Epithelial cell of esophagus (primary cell): Measurements from ENCODE around the gene TMCO6.
A peak's percentile ranks its signal among the peaks of the same experiment; 100 is the strongest.
"Not testable (repeated sequence)": the region's sequence is repeated elsewhere in the genome, so short reads cannot be mapped to it uniquely, and the experiment has no call there.

ENCODE experiments used
- DNase-seq: peaks from one replicate; pipeline ENCODE4 v3.0.0; 2010; ENCODE audit warnings: low read depth
- H3K4me3 ChIP-seq: 2 replicates; pipeline ENCODE4 v1.5.1; 2011; ENCODE audit warnings: mild to moderate bottlenecking, low read length, control low read depth
- TF ChIP-seq, protein P1 (sequence below): IDR thresholded peaks from 2 replicates; pipeline ENCODE4 v1.5.1; 2011; ENCODE audit warnings: low read depth, mild to moderate bottlenecking, low read length, control low read depth, inconsistent platforms; ENCODE audit not compliant: insufficient read depth; ENCODE audit errors: missing control alignments

TMCO6 gene

DNA sequence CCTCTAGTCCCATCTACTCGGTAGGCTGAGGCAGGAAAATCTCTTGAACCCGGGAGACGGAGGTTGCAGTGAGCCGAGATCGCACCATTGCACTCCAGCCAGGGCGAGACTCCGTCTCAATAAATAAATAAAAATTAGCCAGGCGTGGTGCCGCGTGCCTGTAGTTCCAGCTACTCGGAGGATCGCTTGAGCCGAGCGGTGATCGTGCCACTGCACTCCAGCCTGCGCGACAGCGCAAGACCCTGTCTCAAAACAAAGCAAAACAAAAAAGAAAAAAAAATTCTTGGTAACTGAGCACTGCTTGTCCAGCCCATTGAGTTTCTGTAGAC lies 24.7 kb downstream of the TMCO6 start:
- DNase-seq: no peak
- peak overlapping the region; percentile 96 for H3K4me3 ChIP-seq
- TF ChIP-seq, protein P1, sequence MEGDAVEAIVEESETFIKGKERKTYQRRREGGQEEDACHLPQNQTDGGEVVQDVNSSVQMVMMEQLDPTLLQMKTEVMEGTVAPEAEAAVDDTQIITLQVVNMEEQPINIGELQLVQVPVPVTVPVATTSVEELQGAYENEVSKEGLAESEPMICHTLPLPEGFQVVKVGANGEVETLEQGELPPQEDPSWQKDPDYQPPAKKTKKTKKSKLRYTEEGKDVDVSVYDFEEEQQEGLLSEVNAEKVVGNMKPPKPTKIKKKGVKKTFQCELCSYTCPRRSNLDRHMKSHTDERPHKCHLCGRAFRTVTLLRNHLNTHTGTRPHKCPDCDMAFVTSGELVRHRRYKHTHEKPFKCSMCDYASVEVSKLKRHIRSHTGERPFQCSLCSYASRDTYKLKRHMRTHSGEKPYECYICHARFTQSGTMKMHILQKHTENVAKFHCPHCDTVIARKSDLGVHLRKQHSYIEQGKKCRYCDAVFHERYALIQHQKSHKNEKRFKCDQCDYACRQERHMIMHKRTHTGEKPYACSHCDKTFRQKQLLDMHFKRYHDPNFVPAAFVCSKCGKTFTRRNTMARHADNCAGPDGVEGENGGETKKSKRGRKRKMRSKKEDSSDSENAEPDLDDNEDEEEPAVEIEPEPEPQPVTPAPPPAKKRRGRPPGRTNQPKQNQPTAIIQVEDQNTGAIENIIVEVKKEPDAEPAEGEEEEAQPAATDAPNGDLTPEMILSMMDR: no peak

DNA sequence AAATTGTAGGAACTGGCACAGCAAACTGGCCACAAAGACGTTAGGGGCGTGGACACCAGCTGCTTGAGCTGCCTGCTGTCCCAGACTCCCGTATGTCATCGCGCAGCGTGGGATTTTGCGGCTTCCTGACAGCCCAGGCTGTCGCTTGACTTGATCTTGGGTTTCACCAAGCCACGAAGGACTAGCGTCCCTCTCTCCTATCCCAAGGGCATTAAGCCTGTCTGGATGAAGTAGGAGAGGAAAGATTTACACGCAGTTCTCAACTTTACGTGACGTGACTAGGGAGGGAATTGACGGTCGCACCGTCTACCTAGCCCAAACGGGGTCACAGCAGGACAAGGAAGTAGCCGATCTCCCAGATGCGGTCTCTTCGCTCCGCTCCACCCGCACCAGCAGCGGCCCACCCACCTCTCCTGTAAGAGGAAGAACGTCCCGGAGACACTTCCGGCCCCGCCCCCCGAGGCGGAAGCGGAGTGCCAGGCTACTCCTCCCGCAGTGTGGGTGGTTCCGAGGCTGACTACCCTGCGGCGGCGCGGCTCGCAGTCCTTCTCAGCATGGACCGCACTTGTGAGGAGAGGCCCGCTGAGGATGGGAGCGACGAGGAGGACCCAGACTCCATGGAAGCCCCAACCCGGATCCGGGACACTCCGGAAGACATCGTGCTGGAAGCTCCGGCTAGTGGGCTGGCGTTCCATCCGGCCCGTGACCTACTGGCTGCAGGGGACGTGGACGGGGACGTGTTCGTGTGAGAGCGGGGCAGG lies 25.3 kb downstream of the TMCO6 start, which contains the start of gene WDR55:
Gene WDR55 (plus strand): TSS at position 546 of the 761 bp plus-strand sequence. CDS start 9 bp downstream, at position 555.
- peak within 1 kb of the TSS; percentile 96 for H3K4me3 ChIP-seq
- DNase-seq: peak; percentile 96
- TF ChIP-seq, protein P1: no peak

DNA sequence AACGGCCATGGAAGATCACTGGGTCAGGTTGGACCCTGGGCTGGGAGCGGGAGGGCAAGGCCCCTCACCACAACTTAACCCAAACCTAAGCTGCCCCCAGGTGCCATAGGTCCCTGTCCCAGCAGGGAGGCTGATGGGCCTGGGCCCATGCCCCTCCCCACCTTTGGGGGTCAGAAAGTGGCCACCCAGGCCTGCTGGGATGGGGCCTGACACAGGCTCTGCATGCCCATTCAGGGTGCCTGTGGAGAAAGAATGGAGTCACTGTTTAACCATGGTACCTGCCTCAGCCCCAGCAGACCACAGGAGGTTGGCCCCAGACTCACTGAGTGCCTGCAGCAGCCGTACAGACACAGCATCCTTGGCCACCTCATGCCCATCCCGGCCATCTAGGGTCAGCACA lies 31.8 kb downstream of the TMCO6 start:
- H3K4me3 ChIP-seq, DNase-seq: not testable (repeated sequence)

DNA sequence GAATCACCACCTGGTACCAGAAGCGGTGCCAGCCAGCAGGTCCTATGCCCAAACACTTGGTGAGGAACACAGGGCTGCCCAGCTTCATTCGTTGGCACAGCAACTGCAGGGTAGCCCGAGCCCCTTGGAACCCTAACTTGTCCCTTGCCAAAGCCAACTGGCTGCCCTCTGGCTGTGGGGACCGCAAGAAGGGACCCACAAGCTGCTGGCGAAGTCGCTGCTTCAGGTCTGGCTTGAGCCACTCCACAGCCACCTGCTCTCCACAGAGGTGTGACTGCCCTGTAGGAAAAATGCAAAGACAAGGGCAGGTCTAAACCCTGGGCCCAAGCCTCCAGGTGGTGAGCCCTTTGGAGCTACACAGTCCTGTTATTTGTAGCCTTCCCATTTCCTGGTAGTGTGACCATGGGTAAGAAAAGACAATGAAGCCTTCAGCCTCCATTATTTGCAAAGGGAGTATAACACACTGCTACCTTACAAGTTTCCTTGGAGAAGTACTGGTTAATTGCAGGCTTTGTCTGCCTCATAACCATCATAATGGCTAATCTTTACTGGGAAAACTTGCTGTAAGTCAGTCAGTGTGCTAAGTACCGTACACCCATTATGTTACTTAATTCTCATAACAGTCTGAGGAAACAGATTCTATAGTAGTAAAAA lies 32.3 kb downstream of the TMCO6 start:
- no peak for DNase-seq
- TF ChIP-seq, protein P1: no peak
- H3K4me3 ChIP-seq: no peak overlapping the region

DNA sequence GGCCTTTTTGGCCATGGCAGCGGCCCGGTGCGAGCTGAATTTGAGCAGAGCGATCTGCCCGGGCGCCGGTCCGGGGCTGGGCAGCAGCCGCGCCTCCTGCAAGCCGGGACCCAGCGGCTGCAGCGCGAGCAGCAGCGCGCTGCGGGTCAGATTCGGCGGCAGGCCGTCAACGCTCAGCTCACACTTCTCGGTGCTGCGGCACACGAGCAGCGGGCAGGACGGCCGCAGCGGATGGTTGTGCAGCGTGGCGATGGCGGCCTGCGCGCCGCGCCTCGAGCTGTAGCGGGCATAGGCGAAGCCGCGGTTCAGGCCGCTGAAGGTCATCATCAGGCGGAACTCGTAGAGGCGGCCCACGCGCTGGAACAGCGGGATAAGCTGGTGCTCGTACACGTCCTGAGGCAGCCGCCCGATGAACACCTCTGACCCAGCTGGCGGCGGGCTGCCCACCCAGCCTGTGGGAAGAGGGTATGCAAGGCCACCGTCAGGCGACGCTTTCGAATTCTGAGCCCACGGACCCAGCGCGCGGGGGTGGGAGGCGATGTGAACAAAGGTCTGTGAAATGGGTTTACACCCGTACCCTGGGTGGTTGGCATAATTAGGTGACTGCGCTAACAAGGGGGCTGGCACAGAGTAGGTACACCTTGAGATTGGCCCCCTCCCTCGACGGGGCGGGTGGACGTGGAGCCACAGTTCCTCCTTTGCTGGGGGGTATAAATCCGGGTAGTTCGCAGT lies 33.4 kb downstream of the TMCO6 start:
- no peak for DNase-seq
- H3K4me3 ChIP-seq: no peak overlapping the region
- TF ChIP-seq, protein P1: no peak

DNA sequence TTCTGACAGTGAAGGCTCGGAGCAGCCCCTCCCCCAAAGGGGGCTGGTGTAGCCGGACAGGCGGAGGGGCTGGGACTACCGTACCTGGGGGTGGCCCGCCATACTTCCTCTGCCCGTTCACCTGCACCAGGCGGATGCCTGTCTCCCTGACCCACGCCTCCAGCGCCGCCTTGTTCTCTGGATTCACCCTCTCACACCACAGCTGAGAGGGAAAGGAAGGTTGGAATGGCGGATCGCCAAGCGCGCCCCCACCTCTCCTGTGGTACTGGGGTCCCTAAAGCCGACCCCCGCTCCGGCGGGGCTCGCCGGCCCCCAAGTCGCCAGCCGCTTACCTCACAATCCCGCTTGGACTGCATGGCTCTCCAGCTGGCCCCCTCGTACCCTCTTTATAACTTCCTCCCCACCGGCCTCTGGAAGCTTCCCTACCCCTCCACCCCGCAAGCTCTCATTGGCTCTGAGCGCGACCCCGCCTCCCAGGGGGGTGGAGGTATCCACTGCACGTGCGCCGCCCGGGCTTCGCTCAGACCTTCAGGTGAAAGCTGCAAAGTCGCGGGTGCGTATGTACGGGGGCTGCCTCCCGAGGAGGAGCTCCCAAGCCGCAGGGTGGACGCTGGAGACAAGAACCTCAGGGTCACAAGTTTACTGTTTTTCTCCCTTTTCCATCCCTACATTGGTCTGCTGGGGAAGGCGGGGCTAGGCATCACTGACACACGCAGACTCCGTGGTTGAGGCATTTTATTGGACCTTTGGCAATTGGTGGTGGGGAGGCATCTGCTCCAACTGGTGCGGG lies 34.1 kb downstream of the TMCO6 start, which contains the start of gene DND1:
Gene DND1 (minus strand): TSS at position 390 of the 790 bp plus-strand sequence. CDS start 34 bp downstream, at position 356.
- TF ChIP-seq, protein P1: no peak
- no peak within 1 kb of the TSS for H3K4me3 ChIP-seq
- no peak for DNase-seq
